Bone marrow (tissue), 2 donors: Measurements from ENCODE around the gene RPS10.

Experiments used
- DNase-seq, 2 donors: peaks; one replicate each; lab custom pipeline; 2025; lab: John Stamatoyannopoulos, UW

RPS10 gene

DNA sequence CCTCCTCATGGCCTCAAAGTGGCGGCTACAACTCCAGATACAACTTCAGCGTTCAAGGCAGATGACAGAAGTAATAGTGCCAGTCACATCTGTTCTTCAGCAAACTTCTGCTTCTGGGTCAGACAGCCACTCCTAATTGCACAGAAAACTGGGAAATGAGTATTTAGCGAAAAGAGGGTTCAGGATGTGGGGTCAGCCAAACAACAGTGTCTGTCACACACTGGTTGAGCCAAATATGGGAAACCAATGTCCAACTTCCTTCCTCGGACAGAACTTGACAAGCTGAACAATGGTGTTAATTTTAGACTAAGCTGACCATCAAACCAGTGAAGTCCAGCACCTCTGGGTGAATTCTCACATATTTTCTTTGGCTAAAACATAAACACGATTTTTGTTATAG lies 55.5 kb downstream of the RPS10 start:
- no peak for DNase-seq

DNA sequence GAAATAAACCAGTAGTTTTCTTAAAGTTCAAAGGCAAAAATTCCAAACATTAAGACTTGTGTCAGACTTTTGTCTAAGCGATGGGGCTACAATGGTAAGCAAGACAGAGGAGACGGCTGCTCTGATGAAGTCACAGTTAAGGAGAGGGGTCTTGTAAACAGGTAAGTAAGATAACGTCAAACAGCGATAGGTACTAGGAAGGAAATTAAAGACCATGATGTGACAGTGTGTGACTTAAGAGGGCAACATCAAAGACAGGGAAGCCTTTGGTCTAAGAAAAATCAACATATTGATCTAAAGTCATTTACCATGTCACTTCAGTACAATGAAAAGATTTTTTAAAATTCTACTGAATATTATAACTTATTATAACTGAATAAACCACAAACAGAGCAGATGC lies 56.5 kb downstream of the RPS10 start:
- DNase-seq: no peak
